K562 (cell line): ENCODE measurements around the gene AMN1. TPM values are rescaled to one million over a fixed set of nuclear protein-coding genes. Genes with fewer than 3 reads are reported as not detected.

Experiments used
- ATAC-seq: fragments of 200-7000 bp; cut with Tn5 transposase; 3 replicates; pipeline ENCODE4 v1.9.1; 2020; ENCODE audit warnings: moderate library complexity
- BruUV-seq: library from RNA; stranded (reverse); fragments of 400-500 nt; replicated peaks from 2 replicates; lab custom pipeline; 2021; lab: Mats Ljungman, UMichigan
- CTCF ChIA-PET: fragments of 300-600 bp; formaldehyde crosslinking; extraction: SDS; loops from one replicate; lab custom pipeline; 2021; ENCODE audit warnings: low intra/inter-chr PET ratio; lab: Yijun Ruan, JAX
- POLR2A ChIA-PET: fragments of 300-600, 350-650 bp; sonication (Branson Sonifier 250); formaldehyde crosslinking; extraction: SDS; loops from one replicate; lab custom pipeline; 2021; ENCODE audit warnings: antibody characterized with exemption, inconsistent platforms; lab: Yijun Ruan, JAX
- DNase-seq, 4 experiments: peaks; one replicate each; pipeline versions ENCODE4 v3.0.0 to v3.0.0-alpha.2; 2011 to 2018; ENCODE audit warnings: low spot score in 3 of 4, mixed read lengths in 3 of 4; ENCODE audit errors: extremely low read depth in 1 of 4
- FAIRE-seq: peaks from 2 replicates; lab custom pipeline; 2011; peaks lifted over from hg19 to GRCh38; lab: Jason Lieb, UNC
- H2AFZ ChIP-seq: 2 replicates; pipeline ENCODE4 v1.6.0; 2011; ENCODE audit warnings: low read depth, low read length, control low read depth, inconsistent platforms
- H3K27ac ChIP-seq: fragments of 200-600 bp; 3 replicates; pipeline ENCODE4 v1.8.0; 2011; ENCODE audit warnings: low read depth, mild to moderate bottlenecking, control low read depth, inconsistent platforms, low read length, moderate library complexity, mixed read lengths; ENCODE audit errors: extremely low read depth
- H3K27me3 ChIP-seq, 2 experiments: fragments of 300-600 bp in 1 of 2; 2 replicates in 1 of 2; 3 replicates in 1 of 2; pipeline versions ENCODE4 v1.6.0 to v1.8.0; 2011; ENCODE audit warnings: inconsistent platforms in 2 of 2, low read length in 2 of 2, mild to moderate bottlenecking in 1 of 2, mixed read lengths in 1 of 2, moderate library complexity in 1 of 2; ENCODE audit not compliant: control insufficient read depth in 2 of 2, insufficient read depth in 2 of 2
- H3K36me3 ChIP-seq: fragments of 300-600 bp; 3 replicates; pipeline ENCODE4 v1.8.0; 2011; ENCODE audit warnings: mild to moderate bottlenecking, low read length, inconsistent platforms; ENCODE audit not compliant: control insufficient read depth, insufficient read depth
- H3K4me1 ChIP-seq, 2 experiments: fragments of 200-600 bp in 1 of 2; replicated peaks in 1 of 2; 2 replicates in 1 of 2; 3 replicates in 1 of 2; pipeline versions ENCODE4 v1.5.1 to v1.8.0; 2011; ENCODE audit warnings: inconsistent platforms in 2 of 2, low read length in 2 of 2, mild to moderate bottlenecking in 1 of 2, mixed read lengths in 1 of 2, moderate library complexity in 1 of 2; ENCODE audit not compliant: control insufficient read depth in 2 of 2, insufficient read depth in 2 of 2
- H3K4me2 ChIP-seq: 2 replicates; pipeline ENCODE4 v1.6.1; 2011; ENCODE audit warnings: low read length, control low read depth, inconsistent platforms, mixed read lengths; ENCODE audit not compliant: insufficient read depth
- H3K4me3 ChIP-seq: fragments of 200-600 bp; sonication (generic), shearing (Covaris generic); 2 replicates; pipeline ENCODE4 v1.5.1; 2016; ENCODE audit warnings: control low read depth, inconsistent platforms
- H3K79me2 ChIP-seq: fragments of 200-600 bp; 3 replicates; pipeline ENCODE4 v1.8.0; 2011; ENCODE audit warnings: low read length, inconsistent platforms; ENCODE audit not compliant: control insufficient read depth, insufficient read depth
- H3K9ac ChIP-seq, 2 experiments: 2 replicates each; pipeline versions ENCODE4 v1.6.0 to v1.6.1; 2011; ENCODE audit warnings: low read depth in 2 of 2, low read length in 2 of 2, control low read depth in 1 of 2, inconsistent platforms in 1 of 2, mild to moderate bottlenecking in 1 of 2, mixed read lengths in 1 of 2; ENCODE audit not compliant: insufficient read depth in 1 of 2
- H3K9me1 ChIP-seq: one replicate; pipeline ENCODE4 v1.6.0; 2011; ENCODE audit warnings: inconsistent platforms, mild to moderate bottlenecking, low read length, moderate library complexity; ENCODE audit not compliant: control insufficient read depth, insufficient read depth
- H3K9me3 ChIP-seq: replicated peaks from 2 replicates; pipeline ENCODE4 v1.5.1; 2011; ENCODE audit warnings: low read depth, low read length, inconsistent platforms; ENCODE audit not compliant: control insufficient read depth, insufficient read depth
- H4K20me1 ChIP-seq: replicated peaks from 2 replicates; pipeline ENCODE4 v1.6.1; 2011; ENCODE audit warnings: low read length, inconsistent platforms, mixed read lengths; ENCODE audit not compliant: control insufficient read depth, insufficient read depth
- ASH1L ChIP-seq: fragments of 450-650 bp; IDR thresholded peaks from 2 replicates; pipeline ENCODE4 v1.6.1; 2018; ENCODE audit warnings: borderline replicate concordance, mild to moderate bottlenecking, low read depth; ENCODE audit not compliant: partially characterized antibody
- BACH1 ChIP-seq: fragments of 200-800 bp; sonication (Bioruptor generic); IDR thresholded peaks from 2 replicates; pipeline ENCODE4 v1.6.1; 2016; ENCODE audit warnings: missing genetic modification characterization, missing compliant biosample characterization
- HIVEP1 ChIP-seq: fragments of 250-450 bp; sonication (Bioruptor Pico); IDR thresholded peaks from 2 replicates; pipeline ENCODE4 v1.4.0; 2020; ENCODE audit warnings: mild to moderate bottlenecking
- L3MBTL2 ChIP-seq: fragments of 450-650 bp; IDR thresholded peaks from 2 replicates; pipeline ENCODE4 v1.6.1; 2016; ENCODE audit warnings: mild to moderate bottlenecking, moderate library complexity
- MAFF ChIP-seq: IDR thresholded peaks from 2 replicates; pipeline ENCODE4 v1.6.1; 2012; ENCODE audit warnings: low read length, improper control_type of control experiment
- MAFG ChIP-seq: fragments of 450-650 bp; conservative IDR thresholded peaks from 2 replicates; pipeline ENCODE4 v1.6.1; 2016; ENCODE audit warnings: missing genetic modification characterization, missing compliant biosample characterization
- MAZ ChIP-seq, 2 experiments: fragments of 450-650 bp in 1 of 2; sonication (generic) in 1 of 2; formaldehyde crosslinking; IDR thresholded peaks in 1 of 2; conservative IDR thresholded peaks in 1 of 2; 2 replicates each; pipeline versions ENCODE4 v1.4.0 to v1.5.0; 2020; ENCODE audit warnings: mild to moderate bottlenecking in 1 of 2, missing genetic modification reagents in 1 of 2
- NR2C1 ChIP-seq, 2 experiments: fragments of 450-650 bp; IDR thresholded peaks; 2 replicates each; pipeline ENCODE4 v1.6.1; 2017; ENCODE audit warnings: mild to moderate bottlenecking in 2 of 2, antibody characterized with exemption in 1 of 2, inconsistent platforms in 1 of 2, missing compliant biosample characterization in 1 of 2, missing genetic modification characterization in 1 of 2
- NR2C2 ChIP-seq, 2 experiments: fragments of 200-800 bp in 1 of 2; sonication (Bioruptor generic) in 1 of 2; sonication (generic) in 1 of 2; formaldehyde crosslinking in 1 of 2; IDR thresholded peaks; 2 replicates each; pipeline versions ENCODE4 v1.6.1 to v1.8.0; 2016 to 2022; ENCODE audit warnings: mild to moderate bottlenecking in 1 of 2, missing compliant biosample characterization in 1 of 2, missing genetic modification characterization in 1 of 2, missing genetic modification reagents in 1 of 2
- POLR2AphosphoS5 ChIP-seq: IDR thresholded peaks from 2 replicates; pipeline ENCODE4 v1.6.1; 2011; ENCODE audit warnings: mild to moderate bottlenecking, low read depth, low read length, moderate library complexity; ENCODE audit not compliant: control insufficient read depth, insufficient read depth
- RB1 ChIP-seq: fragments of 450-650 bp; IDR thresholded peaks from 2 replicates; pipeline ENCODE4 v1.6.1; 2017; ENCODE audit warnings: low read depth, mild to moderate bottlenecking
- SNIP1 ChIP-seq: fragments of 450-650 bp; IDR thresholded peaks from 2 replicates; pipeline ENCODE4 v1.7.1; 2017; ENCODE audit warnings: low read depth, mild to moderate bottlenecking
- SRF ChIP-seq, 2 experiments: fragments of 250-450, 450-650 bp in 1 of 2; sonication (Bioruptor Pico) in 1 of 2; sonication (generic) in 1 of 2; formaldehyde crosslinking; IDR thresholded peaks; 2 replicates each; pipeline versions ENCODE4 v1.5.0 to v1.5.1; 2020 to 2022; ENCODE audit warnings: mild to moderate bottlenecking in 1 of 2, missing genetic modification reagents in 1 of 2
- XRCC5 ChIP-seq: fragments of 200-400 bp; formaldehyde crosslinking; IDR thresholded peaks from 2 replicates; pipeline ENCODE4 v1.6.1; 2017; ENCODE audit warnings: low read depth, mild to moderate bottlenecking, low read length
- ZNF143 ChIP-seq: sonication (generic); formaldehyde crosslinking; IDR thresholded peaks from 2 replicates; pipeline ENCODE4 v1.9.0; 2022; ENCODE audit warnings: mild to moderate bottlenecking, missing genetic modification reagents
- ZNF316 ChIP-seq: fragments of 450-650 bp; IDR thresholded peaks from 2 replicates; pipeline ENCODE4 v1.6.1; 2016
- ZNF668 ChIP-seq: fragments of 250-450 bp; sonication (Bioruptor Pico); IDR thresholded peaks from 2 replicates; pipeline ENCODE4 v1.8.0; 2022; ENCODE audit warnings: mild to moderate bottlenecking, inconsistent platforms
- ZNF75A ChIP-seq: fragments of 450-650 bp; formaldehyde crosslinking; IDR thresholded peaks from 2 replicates; pipeline ENCODE4 v1.4.0; 2020; ENCODE audit warnings: mild to moderate bottlenecking
- WGBS: fragments of 100-300 bp; shearing (Covaris generic); methylation state at CpG from one replicate; pipeline ENCODE4 v1.1.6; 2016; ENCODE audit warnings: low coverage, mixed read lengths; ENCODE audit not compliant: insufficient coverage; ENCODE audit errors: missing lambda C conversion rate; 5-methylcytosine and 5-hydroxymethylcytosine counted together
- in situ Hi-C: fragments of 300-500 bp; cut with MboI; formaldehyde crosslinking; loops from 4 replicates; pipeline ENCODE4 v1.15.0; 2018; ENCODE audit warnings: inconsistent platforms, mixed read lengths
- intact Hi-C: fragments of 100-400 bp; cut with micrococcal nuclease; formaldehyde crosslinking; loops from 2 replicates; pipeline ENCODE4 v1.14.2; 2022
- polyA plus RNA-seq, 8 experiments: library from polyadenylated mRNA; depleted of rRNA in 4 of 8; stranded (reverse) in 5 of 8; unstranded in 3 of 8; fragments of >200 nt; fragmentation: Nextera tagmentation in 2 of 8; fragmentation: Illumina TruSeq in 1 of 8; extraction: Ambion mirVana in 2 of 8; extraction: Trizol in 1 of 8; gene quantifications; 2 replicates each; pipeline versions ENCODE4 v1.2.1 to v1.2.3, GENCODE V29; 2011 to 2014; ENCODE audit warnings: inconsistent platforms in 1 of 8, missing spikeins in 1 of 8
- total RNA-seq, 7 experiments: library from RNA; depleted of rRNA in 6 of 7; stranded (reverse); fragments of >200 nt in 6 of 7; fragmentation: Illumina TruSeq in 2 of 7; extraction: Trizol in 2 of 7; gene quantifications; 2 replicates each; pipeline versions ENCODE4 v1.2.1 to v1.2.3, GENCODE V29; 2011 to 2021; ENCODE audit warnings: low replicate concordance in 1 of 7
- TF ChIP-seq, protein P1 (sequence below): fragments of 450-650 bp; formaldehyde crosslinking; IDR thresholded peaks from 2 replicates; pipeline ENCODE4 v1.4.0; 2020; ENCODE audit warnings: mild to moderate bottlenecking, mixed read lengths
- TF ChIP-seq, protein P2 (sequence below): fragments of 250-450 bp; sonication (Bioruptor Pico); IDR thresholded peaks from 2 replicates; pipeline ENCODE4 v1.8.0; 2021; ENCODE audit warnings: borderline replicate concordance, mild to moderate bottlenecking, moderate library complexity; ENCODE audit not compliant: poor library complexity, severe bottlenecking
- TF ChIP-seq, protein P3 (sequence below): sonication (generic); formaldehyde crosslinking; IDR thresholded peaks from 2 replicates; pipeline ENCODE4 v1.5.0; 2020; ENCODE audit warnings: missing genetic modification reagents

AMN1 gene
- total and polyA plus RNA-seq, 9 of the 15 experiments (the other 6 are each of a cell fraction or from before 2014, with no cell fraction given): 5.2 to 27.6 (median 13.0) TPM

DNA sequence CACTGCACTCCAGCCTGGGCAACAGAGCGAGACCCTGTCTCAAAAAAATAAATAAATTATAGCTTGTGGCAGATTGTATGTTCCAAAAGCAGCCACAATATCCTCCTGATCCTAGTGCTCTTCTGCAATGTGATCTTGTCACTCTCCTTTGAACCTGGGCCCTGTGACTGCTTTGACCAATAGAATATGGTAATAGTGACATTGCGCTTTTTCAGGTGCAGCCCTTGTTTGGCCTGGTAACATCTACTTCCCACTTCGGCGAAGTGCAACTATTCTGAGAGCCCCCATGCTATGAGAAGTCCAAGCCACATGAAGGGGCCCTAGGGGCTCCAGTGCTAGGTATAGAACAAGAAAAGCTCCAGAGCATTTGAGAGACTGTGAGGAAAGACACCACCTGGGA, 106.8 kb downstream of the AMN1 start:
- ATAC-seq (peak; percentile 76), FAIRE-seq (no peak), DNase-seq (peak in 1 of 4 experiments; percentile 36)
- intact Hi-C loops: no loop called here
- H4K20me1 ChIP-seq: no peaks in the 10 kb centered on the region
- in situ Hi-C loops: no loop called here
- H3K9me3 ChIP-seq: no peaks in the 10 kb centered on the region
- H3K27ac ChIP-seq: no peak overlapping the region
- H3K27me3 ChIP-seq: no peaks in the 10 kb centered on the region
- BruUV-seq: no TSS peak
- no peaks in the 10 kb centered on the region for H3K9me1 ChIP-seq
- 47% methylated on average over 4 of the region's 4 CpGs for WGBS
- H3K4me1 ChIP-seq: peaks cover 0 to 12% of the 10 kb centered on the region in 2 experiments; a peak in 3 of 5 replicates
- no peak overlapping the region for H3K4me2 ChIP-seq
- H3K79me2 ChIP-seq: no peaks in the 10 kb centered on the region
- peak overlapping the region; percentile 28 for H2AFZ ChIP-seq
- CTCF ChIA-PET: no interaction called here
- no peak overlapping the region for H3K4me3 ChIP-seq
- H3K9ac ChIP-seq: no peak overlapping the region; a peak in 1 of 4 replicates
- POLR2A ChIA-PET: no interaction called here
- no peaks in the 10 kb centered on the region for H3K36me3 ChIP-seq
- no peak for TF ChIP-seq XRCC5
- TF ChIP-seq NR2C1 (IDR thresholded peaks at IDR 0.05): 0 out of 2 replicates have a peak, but pooled peaks have one; percentile 18
- TF ChIP-seq NR2C1 (tag; IDR thresholded peaks at IDR 0.05): no peak
- TF ChIP-seq ZNF316: peak; percentile 70
- TF ChIP-seq ZNF668 (CRISPR knock-in tag): no peak
- TF ChIP-seq HIVEP1 (CRISPR knock-in tag): no peak
- TF ChIP-seq L3MBTL2: peak; percentile 34; the same call in 1 of the 2 replicates
- 0 out of 2 replicates have a peak, but pooled peaks have one; percentile 23 for TF ChIP-seq MAFF
- no peak for TF ChIP-seq ZNF143 (CRISPR knock-in tag)
- TF ChIP-seq ASH1L: no peak
- TF ChIP-seq ZNF75A: no peak
- no peak for TF ChIP-seq NR2C2 (CRISPR knock-in tag; IDR thresholded peaks at IDR 0.05)
- TF ChIP-seq NR2C2 (tag; IDR thresholded peaks at IDR 0.05): peak; percentile 74
- TF ChIP-seq BACH1 (tag): peak; percentile 24; the same call in 1 of the 2 replicates
- TF ChIP-seq, protein P1, sequence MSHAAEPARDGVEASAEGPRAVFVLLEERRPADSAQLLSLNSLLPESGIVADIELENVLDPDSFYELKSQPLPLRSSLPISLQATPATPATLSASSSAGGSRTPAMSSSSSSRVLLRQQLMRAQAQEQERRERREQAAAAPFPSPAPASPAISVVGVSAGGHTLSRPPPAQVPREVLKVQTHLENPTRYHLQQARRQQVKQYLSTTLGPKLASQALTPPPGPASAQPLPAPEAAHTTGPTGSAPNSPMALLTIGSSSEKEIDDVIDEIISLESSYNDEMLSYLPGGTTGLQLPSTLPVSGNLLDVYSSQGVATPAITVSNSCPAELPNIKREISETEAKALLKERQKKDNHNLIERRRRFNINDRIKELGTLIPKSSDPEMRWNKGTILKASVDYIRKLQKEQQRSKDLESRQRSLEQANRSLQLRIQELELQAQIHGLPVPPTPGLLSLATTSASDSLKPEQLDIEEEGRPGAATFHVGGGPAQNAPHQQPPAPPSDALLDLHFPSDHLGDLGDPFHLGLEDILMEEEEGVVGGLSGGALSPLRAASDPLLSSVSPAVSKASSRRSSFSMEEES (CRISPR knock-in tag): no peak
- no peak for TF ChIP-seq SRF (CRISPR knock-in tag; IDR thresholded peaks at IDR 0.05)
- TF ChIP-seq, protein P2, sequence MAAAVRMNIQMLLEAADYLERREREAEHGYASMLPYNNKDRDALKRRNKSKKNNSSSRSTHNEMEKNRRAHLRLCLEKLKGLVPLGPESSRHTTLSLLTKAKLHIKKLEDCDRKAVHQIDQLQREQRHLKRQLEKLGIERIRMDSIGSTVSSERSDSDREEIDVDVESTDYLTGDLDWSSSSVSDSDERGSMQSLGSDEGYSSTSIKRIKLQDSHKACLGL: no peak
- no peak for TF ChIP-seq SNIP1
- peak; percentile 62; the same call in 1 of the 2 replicates for TF ChIP-seq MAFG (tag)
- no peak for TF ChIP-seq RB1
- TF ChIP-seq, protein P3, sequence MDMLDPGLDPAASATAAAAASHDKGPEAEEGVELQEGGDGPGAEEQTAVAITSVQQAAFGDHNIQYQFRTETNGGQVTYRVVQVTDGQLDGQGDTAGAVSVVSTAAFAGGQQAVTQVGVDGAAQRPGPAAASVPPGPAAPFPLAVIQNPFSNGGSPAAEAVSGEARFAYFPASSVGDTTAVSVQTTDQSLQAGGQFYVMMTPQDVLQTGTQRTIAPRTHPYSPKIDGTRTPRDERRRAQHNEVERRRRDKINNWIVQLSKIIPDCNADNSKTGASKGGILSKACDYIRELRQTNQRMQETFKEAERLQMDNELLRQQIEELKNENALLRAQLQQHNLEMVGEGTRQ (CRISPR knock-in tag): 0 out of 2 replicates have a peak, but pooled peaks have one; percentile 9
- TF ChIP-seq MAZ (CRISPR knock-in tag; conservative IDR thresholded peaks at IDR 0.05 in 1 of 2, IDR thresholded peaks at IDR 0.05 in 1 of 2): no peak
- no peak for TF ChIP-seq POLR2AphosphoS5
